Measurements from ENCODE around the gene RUBCNL.

The RUBCNL gene

GRCh38 chr13:46311217-46311616 is 75.8 kb downstream of the RUBCNL start:
- Histone ChIP-seq H4K20me1 (ENCODE audit: control insufficient read depth, insufficient read depth, low read depth, low read length) (no peaks in the 10 kb centered on the region), H3K4me1 (ENCODE audit: control insufficient read depth, low read length) (no peaks in the 10 kb centered on the region), H3K27ac (ENCODE audit: low read depth, low read length) (no peak overlapping the region), H3K4me2 (ENCODE audit: low read length) (no peak overlapping the region), H3K9me2 (replicated peaks; ENCODE audit: control insufficient read depth, low read length) (no peaks in the 10 kb centered on the region), H3K9me3 (ENCODE audit: control insufficient read depth, insufficient read depth, low read length) (no peaks in the 10 kb centered on the region; the same call in 1 of the 2 replicates), H3K27me3 (ENCODE audit: control insufficient read depth, low read length) (no peaks in the 10 kb centered on the region), H3K79me2 (ENCODE audit: control insufficient read depth, low read length) (no peaks in the 10 kb centered on the region), H3K4me3 (ENCODE audit: low read length) (no peak overlapping the region), H3K36me3 (ENCODE audit: control insufficient read depth, low read length) (no peaks in the 10 kb centered on the region), H3F3A (ENCODE audit: control insufficient read depth, insufficient read depth) (no peaks in the 10 kb centered on the region)
- no peak for TF ChIP-seq EZH2phosphoT487 (IDR thresholded peaks at IDR 0.05; ENCODE audit: borderline replicate concordance, low read length)
- TF ChIP-seq CTCF (IDR thresholded peaks at IDR 0.05; ENCODE audit: low read depth, low read length, poor library complexity, severe bottlenecking) = no peak

GRCh38 chr13:46310066-46310465 is 77.0 kb downstream of the RUBCNL start:
- H3K4me3 ChIP-seq (ENCODE audit: low read length) = no peak overlapping the region
- H3K27me3 ChIP-seq (ENCODE audit: control insufficient read depth, low read length) = no peaks in the 10 kb centered on the region
- no peaks in the 10 kb centered on the region for H3K36me3 ChIP-seq (ENCODE audit: control insufficient read depth, low read length)
- H3K27ac ChIP-seq (ENCODE audit: low read depth, low read length) = no peak overlapping the region
- no peaks in the 10 kb centered on the region for H3K4me1 ChIP-seq (ENCODE audit: control insufficient read depth, low read length)
- no peaks in the 10 kb centered on the region for H4K20me1 ChIP-seq (ENCODE audit: control insufficient read depth, insufficient read depth, low read depth, low read length)
- H3K9me2 ChIP-seq (replicated peaks; ENCODE audit: control insufficient read depth, low read length) = no peaks in the 10 kb centered on the region
- H3K9me3 ChIP-seq (ENCODE audit: control insufficient read depth, insufficient read depth, low read length) = no peaks in the 10 kb centered on the region; the same call in 1 of the 2 replicates
- H3F3A ChIP-seq (ENCODE audit: control insufficient read depth, insufficient read depth) = no peaks in the 10 kb centered on the region
- no peak overlapping the region for H3K4me2 ChIP-seq (ENCODE audit: low read length)
- H3K79me2 ChIP-seq (ENCODE audit: control insufficient read depth, low read length) = no peaks in the 10 kb centered on the region
- TF ChIP-seq EZH2phosphoT487 (IDR thresholded peaks at IDR 0.05; ENCODE audit: borderline replicate concordance, low read length) = no peak
- TF ChIP-seq CTCF (IDR thresholded peaks at IDR 0.05; ENCODE audit: low read depth, low read length, poor library complexity, severe bottlenecking) = no peak

- no peak overlapping the region for H3K4me3 ChIP-seq (ENCODE audit: low read length)
- no peaks in the 10 kb centered on the region for H4K20me1 ChIP-seq (ENCODE audit: control insufficient read depth, insufficient read depth, low read depth, low read length)
- 0 out of 2 replicates have a peak, but pooled peaks cover 4% of the 10 kb centered on the region for H3K27me3 ChIP-seq (ENCODE audit: control insufficient read depth, low read length)
- H3K9me3 ChIP-seq (ENCODE audit: control insufficient read depth, insufficient read depth, low read length) = no peaks in the 10 kb centered on the region; the same call in 1 of the 2 replicates
- no peaks in the 10 kb centered on the region for H3K4me1 ChIP-seq (ENCODE audit: control insufficient read depth, low read length)
- TF ChIP-seq CTCF (IDR thresholded peaks at IDR 0.05; ENCODE audit: low read depth, low read length, poor library complexity, severe bottlenecking) = no peak
- TF ChIP-seq EZH2phosphoT487 (IDR thresholded peaks at IDR 0.05; ENCODE audit: borderline replicate concordance, low read length) = no peak
- no peak overlapping the region for H3K27ac ChIP-seq (ENCODE audit: low read depth, low read length)
- H3F3A ChIP-seq (ENCODE audit: control insufficient read depth, insufficient read depth) = no peaks in the 10 kb centered on the region
- no peaks in the 10 kb centered on the region for H3K9me2 ChIP-seq (replicated peaks; ENCODE audit: control insufficient read depth, low read length)
- no peaks in the 10 kb centered on the region for H3K79me2 ChIP-seq (ENCODE audit: control insufficient read depth, low read length)
- H3K4me2 ChIP-seq (ENCODE audit: low read length) = no peak overlapping the region
- H3K36me3 ChIP-seq (ENCODE audit: control insufficient read depth, low read length) = no peaks in the 10 kb centered on the region
These were observed 79.5 kb downstream of the RUBCNL start for GRCh38 chr13:46307554-46307953.
